Mesothelial cell of epicardium (in vitro differentiated cells): ENCODE results near the gene NLN. TPM values are rescaled to one million over a fixed set of nuclear protein-coding genes. Genes with fewer than 3 reads are reported as not detected.
"Not testable (repeated sequence)": the region's sequence is repeated elsewhere in the genome, so short reads cannot be mapped to it uniquely, and the experiment has no call there.

Experiments used
- DNase-seq, 2 experiments: peaks; one replicate each; pipeline ENCODE4 v3.0.0; 2021; ENCODE audit warnings: low spot score in 2 of 2; ENCODE audit not compliant: unreplicated experiment in 2 of 2
- H3K27ac Mint-ChIP-seq: 2 replicates; pipeline ENCODE4 v1.8.0; 2021; ENCODE audit warnings: mixed read lengths
- H3K27me3 Mint-ChIP-seq: 2 replicates; pipeline ENCODE4 v1.8.0; 2021; ENCODE audit warnings: low read depth, mixed read lengths
- H3K36me3 Mint-ChIP-seq: 2 replicates; pipeline ENCODE4 v1.8.0; 2021; ENCODE audit warnings: mixed read lengths
- H3K4me1 Mint-ChIP-seq: 2 replicates; pipeline ENCODE4 v1.8.0; 2021; ENCODE audit warnings: mixed read lengths
- H3K4me3 Mint-ChIP-seq: 2 replicates; pipeline ENCODE4 v1.8.0; 2021; ENCODE audit warnings: mild to moderate bottlenecking, moderate library complexity, mixed read lengths
- H3K9me3 Mint-ChIP-seq: 2 replicates; pipeline ENCODE4 v1.8.0; 2021; ENCODE audit warnings: mixed read lengths
- total RNA-seq: library from RNA; stranded (reverse); gene quantifications from 3 replicates; pipeline ENCODE4 v1.2.1, GENCODE V29; 2021
- TF ChIP-seq, protein P1 (sequence below): fragments of 200-600 bp; sonication (generic); IDR thresholded peaks from one replicate; pipeline ENCODE4 v1.5.0; 2021; ENCODE audit warnings: antibody characterized with exemption; ENCODE audit not compliant: unreplicated experiment

NLN gene
- total RNA-seq, 1 donor from 2014 or later, result 42.8 TPM

GRCh38 chr5:65835191-65835590 is 113.2 kb downstream of the NLN start:
- Mint-ChIP-seq H3K27ac (no peak overlapping the region), H3K9me3 (no peaks in the 10 kb centered on the region), H3K4me3 (no peak overlapping the region), H3K27me3 (no peaks in the 10 kb centered on the region), H3K4me1 (peaks cover 7% of the 10 kb centered on the region), H3K36me3 (peaks cover 3% of the 10 kb centered on the region)
- no peak for DNase-seq
- TF ChIP-seq, protein P1, sequence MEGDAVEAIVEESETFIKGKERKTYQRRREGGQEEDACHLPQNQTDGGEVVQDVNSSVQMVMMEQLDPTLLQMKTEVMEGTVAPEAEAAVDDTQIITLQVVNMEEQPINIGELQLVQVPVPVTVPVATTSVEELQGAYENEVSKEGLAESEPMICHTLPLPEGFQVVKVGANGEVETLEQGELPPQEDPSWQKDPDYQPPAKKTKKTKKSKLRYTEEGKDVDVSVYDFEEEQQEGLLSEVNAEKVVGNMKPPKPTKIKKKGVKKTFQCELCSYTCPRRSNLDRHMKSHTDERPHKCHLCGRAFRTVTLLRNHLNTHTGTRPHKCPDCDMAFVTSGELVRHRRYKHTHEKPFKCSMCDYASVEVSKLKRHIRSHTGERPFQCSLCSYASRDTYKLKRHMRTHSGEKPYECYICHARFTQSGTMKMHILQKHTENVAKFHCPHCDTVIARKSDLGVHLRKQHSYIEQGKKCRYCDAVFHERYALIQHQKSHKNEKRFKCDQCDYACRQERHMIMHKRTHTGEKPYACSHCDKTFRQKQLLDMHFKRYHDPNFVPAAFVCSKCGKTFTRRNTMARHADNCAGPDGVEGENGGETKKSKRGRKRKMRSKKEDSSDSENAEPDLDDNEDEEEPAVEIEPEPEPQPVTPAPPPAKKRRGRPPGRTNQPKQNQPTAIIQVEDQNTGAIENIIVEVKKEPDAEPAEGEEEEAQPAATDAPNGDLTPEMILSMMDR, result no peak

GRCh38 chr5:65837139-65837538 is 115.1 kb downstream of the NLN start:
- no peak for DNase-seq
- Mint-ChIP-seq H3K27ac (no peak overlapping the region), H3K9me3 (no peaks in the 10 kb centered on the region), H3K36me3 (peaks cover 3% of the 10 kb centered on the region), H3K4me3 (no peak overlapping the region), H3K27me3 (no peaks in the 10 kb centered on the region), H3K4me1 (no peaks in the 10 kb centered on the region)
- TF ChIP-seq, protein P1, result no peak

DNA sequence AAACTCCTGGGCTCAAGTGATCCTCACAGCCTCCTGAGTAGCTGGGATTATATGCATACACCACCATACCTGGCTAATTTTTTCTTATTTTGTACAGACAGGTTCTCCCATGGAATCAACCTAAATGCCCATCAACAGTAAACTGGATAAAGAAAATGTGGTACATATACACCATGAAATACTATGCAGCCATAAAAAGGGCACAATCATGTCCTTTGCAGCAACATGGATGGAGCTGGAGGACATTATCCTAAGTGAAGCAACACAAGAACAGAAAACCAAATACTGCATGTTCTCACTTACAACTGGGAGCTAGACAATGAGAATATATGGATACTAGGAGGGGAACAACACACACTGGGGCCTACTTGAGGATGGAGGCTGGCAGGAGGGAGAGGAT is 117.2 kb downstream of the NLN start:
- not testable (repeated sequence) for H3K9me3 Mint-ChIP-seq, H3K36me3 Mint-ChIP-seq, H3K27me3 Mint-ChIP-seq, H3K4me1 Mint-ChIP-seq, H3K27ac Mint-ChIP-seq, H3K4me3 Mint-ChIP-seq, DNase-seq

DNA sequence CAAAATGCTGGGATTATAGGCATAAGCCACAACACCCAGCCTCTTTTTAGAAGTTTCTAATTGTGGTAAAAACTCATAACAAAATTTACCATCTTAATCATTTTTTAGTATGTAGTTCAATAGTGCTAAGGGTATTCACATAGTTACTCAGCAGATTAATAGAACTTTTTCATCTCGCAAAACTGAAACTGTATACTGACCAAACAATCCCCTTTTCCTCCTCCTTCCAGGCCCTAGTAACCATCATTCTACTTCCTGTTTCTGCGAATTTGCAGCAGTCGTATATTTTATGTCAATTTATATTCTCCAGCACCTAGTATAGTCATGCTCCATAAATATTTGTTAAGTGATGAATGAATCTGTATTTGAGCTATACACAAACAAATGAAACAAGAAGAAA is 118.1 kb downstream of the NLN start:
- H3K9me3 Mint-ChIP-seq, result peaks cover 4% of the 10 kb centered on the region
- peaks cover 3% of the 10 kb centered on the region for H3K36me3 Mint-ChIP-seq
- TF ChIP-seq, protein P1, result no peak
- H3K27me3 Mint-ChIP-seq, result no peaks in the 10 kb centered on the region
- H3K4me3 Mint-ChIP-seq, result no peak overlapping the region
- DNase-seq, result no peak
- H3K27ac Mint-ChIP-seq, result no peak overlapping the region
- no peaks in the 10 kb centered on the region for H3K4me1 Mint-ChIP-seq

- peaks cover 19% of the 10 kb centered on the region for H3K9me3 Mint-ChIP-seq
- H3K4me3 Mint-ChIP-seq, H3K36me3 Mint-ChIP-seq, DNase-seq, H3K4me1 Mint-ChIP-seq, H3K27me3 Mint-ChIP-seq, H3K27ac Mint-ChIP-seq: not testable (repeated sequence)
Observed at GRCh38 chr5:65844763-65845162, 122.8 kb downstream of the NLN start.

- no peak for DNase-seq
- Mint-ChIP-seq H3K27ac (no peak overlapping the region), H3K36me3 (no peaks in the 10 kb centered on the region), H3K9me3 (peaks cover 23% of the 10 kb centered on the region), H3K4me1 (no peaks in the 10 kb centered on the region), H3K4me3 (no peak overlapping the region), H3K27me3 (peaks cover 8% of the 10 kb centered on the region)
- TF ChIP-seq, protein P1, result no peak
Observed at GRCh38 chr5:65846101-65846500, 124.1 kb downstream of the NLN start.

DNA sequence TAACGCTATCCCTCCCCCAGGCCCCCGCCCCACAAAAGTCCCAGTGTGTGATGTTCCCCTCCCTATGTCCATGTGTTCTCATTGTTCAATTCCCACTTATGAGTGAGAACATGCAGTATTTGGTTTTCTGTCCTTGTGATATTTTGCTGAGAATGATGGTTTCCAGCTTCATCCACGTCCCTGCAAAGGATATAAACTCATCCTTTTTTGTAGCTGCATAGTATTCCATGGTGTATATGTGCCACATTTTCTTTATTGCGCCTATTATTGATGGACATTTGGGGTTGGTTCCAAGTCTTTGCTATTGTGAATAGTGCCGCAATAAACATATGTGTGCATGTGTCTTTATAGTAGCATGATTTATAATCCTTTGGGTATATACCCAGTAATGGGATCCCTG is 125.0 kb downstream of the NLN start:
- not testable (repeated sequence) for DNase-seq, H3K36me3 Mint-ChIP-seq, H3K27me3 Mint-ChIP-seq, H3K27ac Mint-ChIP-seq, H3K4me3 Mint-ChIP-seq, H3K4me1 Mint-ChIP-seq
- H3K9me3 Mint-ChIP-seq, result peaks cover 28% of the 10 kb centered on the region

- H3K4me3 Mint-ChIP-seq, DNase-seq, H3K4me1 Mint-ChIP-seq, H3K36me3 Mint-ChIP-seq, H3K27ac Mint-ChIP-seq, H3K27me3 Mint-ChIP-seq: not testable (repeated sequence)
- peaks cover 24% of the 10 kb centered on the region for H3K9me3 Mint-ChIP-seq
Observed at GRCh38 chr5:65849918-65850317, 127.9 kb downstream of the NLN start.
